HCT116 (cell line): ENCODE measurements around the gene ADAMTS3. TPM values are rescaled to one million over a fixed set of nuclear protein-coding genes. Genes with fewer than 3 reads are reported as not detected.

Experiments
- ATAC-seq: fragments of 200-7000 bp; cut with Tn5 transposase; 2 replicates; pipeline ENCODE4 v1.9.1; 2020; ENCODE audit warnings: mild to moderate bottlenecking, moderate library complexity
- BruUV-seq: library from RNA; stranded (reverse); fragments of 400-500 nt; replicated peaks from 2 replicates; lab custom pipeline; 2021; lab: Mats Ljungman, UMichigan
- CTCF ChIA-PET: fragments of 300-600 bp; sonication (Branson Sonifier 250); formaldehyde crosslinking; loops from one replicate; lab custom pipeline; 2021; ENCODE audit warnings: antibody characterized with exemption; lab: Charles Lee
- POLR2A ChIA-PET: fragments of 300-600, 350-600 bp; sonication (Branson Sonifier 250); formaldehyde crosslinking; loops from one replicate; lab custom pipeline; 2021; ENCODE audit warnings: antibody characterized with exemption; lab: Charles Lee
- RAD21 ChIA-PET, 2 experiments: fragments of 300-600 bp; sonication (Branson Sonifier 250); formaldehyde crosslinking; loops; one replicate each; lab custom pipeline; 2023; ENCODE audit warnings: low total read pairs in 2 of 2; ENCODE audit not compliant: uncharacterized antibody in 2 of 2, unreplicated experiment in 2 of 2, low non-redundant PET in 1 of 2; lab: Charles Lee
- DNase-seq: peaks from one replicate; pipeline ENCODE4 v3.0.0-alpha.2; 2010; ENCODE audit warnings: low read depth, low spot score
- H2AFZ ChIP-seq: fragments of 200-600 bp; shearing (Covaris generic), sonication (generic); 2 replicates; pipeline ENCODE4 v1.6.1; 2017; ENCODE audit warnings: low read depth, mixed run types, mixed read lengths, antibody characterized with exemption, low read length; ENCODE audit not compliant: poor library complexity, severe bottlenecking
- H3K27ac ChIP-seq: 2 replicates; pipeline ENCODE4 v1.5.1; 2012; ENCODE audit warnings: low read depth, low read length
- H3K27me3 ChIP-seq: fragments of 200-600 bp; sonication (generic); 2 replicates; pipeline ENCODE4 v1.6.1; 2016; ENCODE audit warnings: mixed run types, low read length, mixed read lengths; ENCODE audit not compliant: insufficient read depth
- H3K36me3 ChIP-seq, 2 experiments: fragments of 200-500 bp in 1 of 2; fragments of 200-600 bp in 1 of 2; sonication (Bioruptor generic) in 1 of 2; sonication (generic) in 1 of 2; 2 replicates each; pipeline versions ENCODE4 v1.5.1 to v1.6.1; 2014 to 2016; ENCODE audit warnings: low read length in 2 of 2, inconsistent platforms in 1 of 2, mixed read lengths in 1 of 2, mixed run types in 1 of 2; ENCODE audit not compliant: insufficient read depth in 2 of 2, control insufficient read depth in 1 of 2
- H3K4me1 ChIP-seq, 2 experiments: fragments of 200-600 bp in 1 of 2; sonication (generic) in 1 of 2; 2 replicates each; pipeline versions ENCODE4 v1.5.1 to v1.6.1; 2012 to 2017; ENCODE audit warnings: low read length in 2 of 2, inconsistent platforms in 1 of 2, mild to moderate bottlenecking in 1 of 2, mixed read lengths in 1 of 2, mixed run types in 1 of 2, moderate library complexity in 1 of 2; ENCODE audit not compliant: insufficient read depth in 2 of 2, control insufficient read depth in 1 of 2
- H3K4me2 ChIP-seq: fragments of 200-600 bp; sonication (generic); 2 replicates; pipeline ENCODE4 v1.6.1; 2017; ENCODE audit warnings: mixed run types, low read length, mixed read lengths
- H3K4me3 ChIP-seq, 2 experiments: fragments of 200-600 bp in 1 of 2; sonication (generic) in 1 of 2; replicated peaks in 1 of 2; 2 replicates each; pipeline ENCODE4 v1.5.1; 2011 to 2016; ENCODE audit warnings: low read length in 2 of 2, control low read depth in 1 of 2, low read depth in 1 of 2, mild to moderate bottlenecking in 1 of 2, mixed read lengths in 1 of 2, mixed run types in 1 of 2
- H3K79me2 ChIP-seq: fragments of 200-600 bp; sonication (generic); 2 replicates; pipeline ENCODE4 v1.6.1; 2017; ENCODE audit warnings: mild to moderate bottlenecking, mixed run types, low read length, moderate library complexity, mixed read lengths; ENCODE audit not compliant: insufficient read depth
- H3K9ac ChIP-seq: fragments of 200-600 bp; sonication (generic); 2 replicates; pipeline ENCODE4 v1.6.1; 2016; ENCODE audit warnings: low read length, mixed read lengths
- H3K9me2 ChIP-seq: fragments of 200-600 bp; sonication (generic), shearing (Covaris generic); 2 replicates; pipeline ENCODE4 v1.6.1; 2017; ENCODE audit warnings: mixed run types, mild to moderate bottlenecking, moderate library complexity; ENCODE audit not compliant: insufficient read depth
- H3K9me3 ChIP-seq, 2 experiments: fragments of 200-500 bp in 1 of 2; fragments of 200-600 bp in 1 of 2; sonication (Bioruptor generic) in 1 of 2; sonication (generic) in 1 of 2; 2 replicates each; pipeline ENCODE4 v1.6.1; 2014 to 2017; ENCODE audit warnings: low read length in 2 of 2, mixed read lengths in 2 of 2, inconsistent platforms in 1 of 2, low read depth in 1 of 2, mild to moderate bottlenecking in 1 of 2, mixed run types in 1 of 2, moderate library complexity in 1 of 2; ENCODE audit not compliant: control insufficient read depth in 1 of 2, insufficient read depth in 1 of 2
- H4K20me1 ChIP-seq: fragments of 200-600 bp; sonication (generic), shearing (Covaris generic); 2 replicates; pipeline ENCODE4 v1.6.1; 2017; ENCODE audit warnings: mixed run types, mild to moderate bottlenecking, moderate library complexity; ENCODE audit not compliant: insufficient read depth
- ATF3 ChIP-seq: IDR thresholded peaks from 2 replicates; pipeline ENCODE4 v1.6.1; 2012
- CBX3 ChIP-seq: IDR thresholded peaks from 2 replicates; pipeline ENCODE4 v1.6.1; 2012; ENCODE audit warnings: low read depth
- CTCF ChIP-seq, 3 experiments: fragments of 200-600 bp in 1 of 3; sonication (generic) in 1 of 3; IDR thresholded peaks in 2 of 3; conservative IDR thresholded peaks in 1 of 3; 2 replicates each; pipeline ENCODE4 v1.5.1; 2012 to 2017; ENCODE audit warnings: low read depth in 2 of 3, low read length in 2 of 3, antibody characterized with exemption in 1 of 3, borderline replicate concordance in 1 of 3, control low read depth in 1 of 3, mild to moderate bottlenecking in 1 of 3, mixed read lengths in 1 of 3, mixed run types in 1 of 3, moderate library complexity in 1 of 3; ENCODE audit not compliant: insufficient read depth in 1 of 3
- EGR1 ChIP-seq: IDR thresholded peaks from 2 replicates; pipeline ENCODE4 v1.6.1; 2012; ENCODE audit warnings: low read depth
- EZH2 ChIP-seq: fragments of 200-600 bp; sonication (generic); IDR thresholded peaks from 2 replicates; pipeline ENCODE4 v1.6.1; 2017; ENCODE audit warnings: antibody characterized with exemption, mixed run types
- EZH2phosphoT487 ChIP-seq: fragments of 200-600 bp; IDR thresholded peaks from 2 replicates; pipeline ENCODE4 v1.6.1; 2018; ENCODE audit warnings: antibody characterized with exemption, borderline replicate concordance
- FOSL1 ChIP-seq: IDR thresholded peaks from 2 replicates; pipeline ENCODE4 v1.6.1; 2012; ENCODE audit warnings: low read depth
- MAX ChIP-seq: IDR thresholded peaks from 2 replicates; pipeline ENCODE4 v1.6.1; 2012
- POLR2A ChIP-seq: IDR thresholded peaks from 2 replicates; pipeline ENCODE4 v1.7.0; 2011; ENCODE audit warnings: borderline replicate concordance; ENCODE audit not compliant: insufficient read depth, insufficient read length; ENCODE audit errors: extremely low read depth
- POLR2AphosphoS5 ChIP-seq: IDR thresholded peaks from 2 replicates; pipeline ENCODE4 v1.6.1; 2011; ENCODE audit warnings: mild to moderate bottlenecking, low read depth, low read length, moderate library complexity
- RAD21 ChIP-seq: IDR thresholded peaks from 2 replicates; pipeline ENCODE4 v1.6.1; 2012; ENCODE audit warnings: low read depth, mild to moderate bottlenecking
- REST ChIP-seq: IDR thresholded peaks from 2 replicates; pipeline ENCODE4 v1.6.1; 2012; ENCODE audit warnings: low read depth
- SIN3A ChIP-seq: IDR thresholded peaks from 2 replicates; pipeline ENCODE4 v1.6.1; 2012; ENCODE audit warnings: low read depth
- SP1 ChIP-seq: IDR thresholded peaks from 2 replicates; pipeline ENCODE4 v1.6.1; 2012; ENCODE audit warnings: low read depth
- SRF ChIP-seq: IDR thresholded peaks from 2 replicates; pipeline ENCODE4 v1.6.1; 2012; ENCODE audit warnings: low read depth
- TCF7L2 ChIP-seq: IDR thresholded peaks from 2 replicates; pipeline ENCODE4 v1.7.0; 2011; ENCODE audit warnings: borderline replicate concordance, inconsistent platforms; ENCODE audit not compliant: insufficient read depth, insufficient read length; ENCODE audit errors: extremely low read depth
- YY1 ChIP-seq: IDR thresholded peaks from 2 replicates; pipeline ENCODE4 v1.6.1; 2011; ENCODE audit warnings: low read length, low read depth, moderate library complexity, mild to moderate bottlenecking; ENCODE audit not compliant: insufficient replicate concordance; ENCODE audit errors: extremely low read depth
- ZBTB33 ChIP-seq: IDR thresholded peaks from 2 replicates; pipeline ENCODE4 v1.6.1; 2011; ENCODE audit warnings: mild to moderate bottlenecking, low read length, moderate library complexity; ENCODE audit not compliant: insufficient replicate concordance; ENCODE audit errors: extremely low read depth
- ZFX ChIP-seq: fragments of 450-650 bp; IDR thresholded peaks from 2 replicates; pipeline ENCODE4 v1.6.1; 2017
- intact Hi-C: fragments of 100-400 bp; cut with micrococcal nuclease; formaldehyde crosslinking; loops from 2 replicates; pipeline ENCODE4 v1.10.0; 2022
- total RNA-seq: library from RNA; stranded (reverse); gene quantifications from one replicate; pipeline ENCODE4 v1.2.1, GENCODE V29; 2021; ENCODE audit not compliant: unreplicated experiment

Gene ADAMTS3
- total RNA-seq, 1 experiment from 2014 or later, result not detected

GRCh38 chr4:72513227-72513626 lies 55.8 kb downstream of the ADAMTS3 start:
- intact Hi-C loops, result no loop called here
- H3K9me3 ChIP-seq, result peaks cover 0 to 5% of the 10 kb centered on the region in 2 experiments; a peak in 1 of 4 replicates
- CTCF ChIA-PET, result no interaction called here
- no peak for ATAC-seq
- no peaks in the 10 kb centered on the region for H3K36me3 ChIP-seq
- BruUV-seq, result no TSS peak
- H3K4me1 ChIP-seq, result no peaks in the 10 kb centered on the region
- no peak overlapping the region for H3K4me2 ChIP-seq
- POLR2A ChIA-PET, result no interaction called here
- RAD21 ChIA-PET, result no interaction called here
- no peak overlapping the region for H3K9ac ChIP-seq
- H3K27ac ChIP-seq, result no peak overlapping the region
- H3K27me3 ChIP-seq, result no peaks in the 10 kb centered on the region
- H3K9me2 ChIP-seq, result no peaks in the 10 kb centered on the region
- H3K79me2 ChIP-seq, result no peaks in the 10 kb centered on the region
- DNase-seq, result no peak
- H3K4me3 ChIP-seq, result no peak overlapping the region
- no peaks in the 10 kb centered on the region for H4K20me1 ChIP-seq
- no peak for TF ChIP-seq YY1
- no peak for TF ChIP-seq ZBTB33
- TF ChIP-seq SP1, result no peak
- no peak for TF ChIP-seq FOSL1
- TF ChIP-seq MAX, result no peak
- TF ChIP-seq REST, result no peak
- no peak for TF ChIP-seq EZH2
- TF ChIP-seq CBX3, result no peak
- TF ChIP-seq POLR2AphosphoS5, result no peak
- TF ChIP-seq POLR2A, result no peak
- no peak for TF ChIP-seq SIN3A
- no peak for TF ChIP-seq EZH2phosphoT487
- no peak for TF ChIP-seq CTCF (IDR thresholded peaks at IDR 0.05 in 2 of 3, conservative IDR thresholded peaks at IDR 0.05 in 1 of 3; ENCODE audit: borderline replicate concordance in 1 of 3, insufficient read depth in 1 of 3, low read depth in 2 of 3, low read length in 2 of 3)
- TF ChIP-seq TCF7L2, result no peak
- TF ChIP-seq RAD21, result no peak
- no peak for TF ChIP-seq EGR1
- no peak for TF ChIP-seq ATF3
- no peak for TF ChIP-seq SRF
- TF ChIP-seq ZFX, result no peak
- no peak overlapping the region for H2AFZ ChIP-seq
